Right atrium auricular region (tissue), 2 donors: ENCODE data around the gene SMIM8. TPM values are rescaled to one million over a fixed set of nuclear protein-coding genes. Genes with fewer than 3 reads are reported as not detected.

ENCODE experiments used
- DNase-seq: peaks from one replicate; pipeline ENCODE4 v3.0.0-alpha.2; 2019; ENCODE audit warnings: low spot score
- H3K27ac ChIP-seq, 2 donors: fragments of 200-600 bp; sonication (generic); 1 replicate in 1 of 2; 2 replicates in 1 of 2; pipeline ENCODE4 v1.5.1; 2016 to 2019
- H3K27me3 ChIP-seq, 2 donors: fragments of 200-600 bp; sonication (generic); one replicate each; pipeline versions ENCODE4 v1.5.1 to v1.6.0; 2017 to 2019
- H3K36me3 ChIP-seq: fragments of 200-600 bp; sonication (generic); one replicate; pipeline ENCODE4 v1.5.1; 2016
- H3K4me1 ChIP-seq, 2 donors: fragments of 200-600 bp; sonication (generic); one replicate each; pipeline versions ENCODE4 v1.5.1 to v1.6.0; 2017 to 2019
- H3K4me3 ChIP-seq, 2 donors: fragments of 200-600 bp; sonication (generic); 1 replicate in 1 of 2; 2 replicates in 1 of 2; pipeline ENCODE4 v1.5.1; 2017 to 2019; ENCODE audit warnings: mild to moderate bottlenecking in 1 of 2, moderate library complexity in 1 of 2
- H3K9me3 ChIP-seq, 2 donors: fragments of 200-600 bp; sonication (generic); one replicate each; pipeline ENCODE4 v1.5.1; 2019
- CTCF ChIP-seq, 2 donors: fragments of 200-600 bp; sonication (generic); IDR thresholded peaks; one replicate each; pipeline ENCODE4 v1.5.1; 2019; ENCODE audit warnings: antibody characterized with exemption in 2 of 2
- total RNA-seq, 2 donors: library from RNA; depleted of rRNA; stranded (reverse); fragments of >200 nt; gene quantifications; one replicate each; pipeline ENCODE4 v1.1.0, GENCODE V29; 2016

Gene SMIM8
- total RNA-seq, 2 donors from 2014 or later: 8.0 to 12.1 TPM

- no peak for TF ChIP-seq CTCF (IDR thresholded peaks at IDR 0.05)
- H3K4me1 ChIP-seq: peaks cover 0 to 9% of the 10 kb centered on the region in 2 donors
Measured at GRCh38 chr6:87346700-87347099, 24.3 kb downstream of the SMIM8 start.

GRCh38 chr6:87349896-87350295, 27.5 kb downstream of the SMIM8 start:
- peaks cover 0 to 9% of the 10 kb centered on the region in 2 donors for H3K4me1 ChIP-seq

More at GRCh38 chr6:87346700-87347099, 24.3 kb downstream of the SMIM8 start:
- no peaks in the 10 kb centered on the region for H3K9me3 ChIP-seq
- H3K27me3 ChIP-seq: no peaks in the 10 kb centered on the region
- no peak overlapping the region for H3K4me3 ChIP-seq
- H3K27ac ChIP-seq: no peak overlapping the region
- no peak for DNase-seq
- no peaks in the 10 kb centered on the region for H3K36me3 ChIP-seq

GRCh38 chr6:87350516-87350915, 28.1 kb downstream of the SMIM8 start:
- Histone ChIP-seq H3K4me1 (peaks cover 0 to 9% of the 10 kb centered on the region in 2 donors), H3K27me3 (no peaks in the 10 kb centered on the region), H3K27ac (no peak overlapping the region), H3K9me3 (no peaks in the 10 kb centered on the region), H3K4me3 (no peak overlapping the region), H3K36me3 (no peaks in the 10 kb centered on the region)
- DNase-seq: no peak
- TF ChIP-seq CTCF (IDR thresholded peaks at IDR 0.05): no peak

More at GRCh38 chr6:87349896-87350295, 27.5 kb downstream of the SMIM8 start:
- Histone ChIP-seq H3K4me3 (no peak overlapping the region), H3K9me3 (no peaks in the 10 kb centered on the region), H3K27me3 (no peaks in the 10 kb centered on the region), H3K36me3 (no peaks in the 10 kb centered on the region), H3K27ac (no peak overlapping the region)
- DNase-seq: no peak
- no peak for TF ChIP-seq CTCF (IDR thresholded peaks at IDR 0.05)

GRCh38 chr6:87351583-87351982, 29.2 kb downstream of the SMIM8 start:
- H3K36me3 ChIP-seq: no peaks in the 10 kb centered on the region
- peak overlapping the region in 1 of 2 donors; percentile 34 for H3K27ac ChIP-seq
- TF ChIP-seq CTCF (IDR thresholded peaks at IDR 0.05): no peak
- no peaks in the 10 kb centered on the region for H3K9me3 ChIP-seq
- H3K27me3 ChIP-seq: no peaks in the 10 kb centered on the region
- peaks cover 0 to 9% of the 10 kb centered on the region in 2 donors for H3K4me1 ChIP-seq
- no peak overlapping the region for H3K4me3 ChIP-seq
- no peak for DNase-seq

- Histone ChIP-seq H3K27me3 (no peaks in the 10 kb centered on the region), H3K4me3 (no peak overlapping the region), H3K4me1 (peaks cover 0 to 2% of the 10 kb centered on the region in 2 donors), H3K27ac (no peak overlapping the region), H3K9me3 (no peaks in the 10 kb centered on the region), H3K36me3 (no peaks in the 10 kb centered on the region)
- no peak for DNase-seq
- TF ChIP-seq CTCF (IDR thresholded peaks at IDR 0.05): no peak
Measured at GRCh38 chr6:87356181-87356580, 33.8 kb downstream of the SMIM8 start.

GRCh38 chr6:87357479-87358196, 35.2 kb downstream of the SMIM8 start:
- H3K4me3 ChIP-seq: no peak overlapping the region

More at GRCh38 chr6:87357479-87358196, 35.2 kb downstream of the SMIM8 start:
- no peak for DNase-seq
- no peaks in the 10 kb centered on the region for H3K27me3 ChIP-seq
- H3K4me1 ChIP-seq: no peaks in the 10 kb centered on the region
- H3K9me3 ChIP-seq: no peaks in the 10 kb centered on the region
- TF ChIP-seq CTCF (IDR thresholded peaks at IDR 0.05): no peak
- no peaks in the 10 kb centered on the region for H3K36me3 ChIP-seq
- no peak overlapping the region for H3K27ac ChIP-seq
